HG03432 (cell line): Measurements from ENCODE around the gene ZNF106.
A peak's percentile ranks its signal among the peaks of the same experiment; 100 is the strongest.

Experiments used
- ATAC-seq: cut with Tn5 transposase; IDR thresholded peaks from one replicate; pipeline ENCODE4 v1.9.1; 2021; ENCODE audit warnings: mild to moderate bottlenecking, moderate library complexity; ENCODE audit not compliant: unreplicated experiment

ZNF106 gene

DNA sequence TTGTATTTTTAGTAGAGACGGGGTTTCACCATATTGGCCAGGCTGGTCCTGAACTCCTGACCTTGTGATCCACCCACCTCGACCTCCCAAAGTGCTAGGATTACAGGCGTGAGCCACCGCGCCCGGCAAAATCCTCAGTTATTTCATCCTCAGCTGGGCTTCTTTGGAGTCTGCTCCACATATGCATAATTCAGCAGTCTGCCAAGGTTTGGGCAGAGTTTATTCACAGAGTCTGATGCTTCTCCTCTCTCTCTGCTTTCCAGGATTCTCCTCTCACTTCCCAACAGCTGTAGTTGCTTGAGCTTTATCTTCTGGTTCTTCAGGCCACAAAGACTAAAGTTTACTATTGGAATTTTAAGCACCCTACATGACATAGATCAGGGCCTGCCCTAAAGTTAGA lies 8.2 kb downstream of the ZNF106 start:
- ATAC-seq: no peak

DNA sequence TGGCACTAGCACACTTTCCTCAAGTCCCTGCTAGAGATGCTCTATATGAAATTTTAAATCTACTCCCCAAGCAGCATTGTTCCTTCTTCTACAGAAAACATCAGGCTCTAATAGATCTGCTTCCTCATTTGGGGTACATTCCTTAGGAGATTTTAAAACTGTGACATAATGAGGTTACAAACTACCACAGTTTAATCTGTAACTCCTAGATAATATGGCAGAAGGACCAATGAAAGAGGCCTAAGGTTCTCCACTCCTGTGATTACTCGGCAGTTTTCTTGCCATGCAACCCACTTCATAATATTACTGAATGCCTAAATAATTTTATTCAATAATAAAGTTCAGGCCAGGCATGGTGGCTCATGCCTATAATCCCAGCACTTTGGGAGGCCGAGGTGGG lies 16.1 kb downstream of the ZNF106 start:
- ATAC-seq: no peak

DNA sequence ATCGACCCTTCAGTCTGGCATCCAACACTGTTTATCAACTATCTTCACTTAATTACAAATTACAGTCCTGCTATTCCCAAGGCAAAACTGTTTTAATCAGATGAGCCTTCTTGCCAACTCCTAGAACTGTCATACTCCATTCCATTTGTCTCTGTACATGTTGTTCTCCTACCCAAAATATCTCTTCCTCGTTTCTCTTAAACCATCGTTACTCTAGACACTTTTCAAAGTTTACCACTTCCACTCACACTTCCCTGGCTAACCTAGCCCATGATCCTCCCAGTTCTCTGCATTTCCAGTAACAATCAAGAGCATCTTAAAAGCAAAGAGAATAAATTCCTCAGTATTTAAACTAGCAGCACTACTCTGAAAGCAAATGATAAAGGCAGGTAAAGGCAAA lies 19.9 kb downstream of the ZNF106 start:
- no peak for ATAC-seq

DNA sequence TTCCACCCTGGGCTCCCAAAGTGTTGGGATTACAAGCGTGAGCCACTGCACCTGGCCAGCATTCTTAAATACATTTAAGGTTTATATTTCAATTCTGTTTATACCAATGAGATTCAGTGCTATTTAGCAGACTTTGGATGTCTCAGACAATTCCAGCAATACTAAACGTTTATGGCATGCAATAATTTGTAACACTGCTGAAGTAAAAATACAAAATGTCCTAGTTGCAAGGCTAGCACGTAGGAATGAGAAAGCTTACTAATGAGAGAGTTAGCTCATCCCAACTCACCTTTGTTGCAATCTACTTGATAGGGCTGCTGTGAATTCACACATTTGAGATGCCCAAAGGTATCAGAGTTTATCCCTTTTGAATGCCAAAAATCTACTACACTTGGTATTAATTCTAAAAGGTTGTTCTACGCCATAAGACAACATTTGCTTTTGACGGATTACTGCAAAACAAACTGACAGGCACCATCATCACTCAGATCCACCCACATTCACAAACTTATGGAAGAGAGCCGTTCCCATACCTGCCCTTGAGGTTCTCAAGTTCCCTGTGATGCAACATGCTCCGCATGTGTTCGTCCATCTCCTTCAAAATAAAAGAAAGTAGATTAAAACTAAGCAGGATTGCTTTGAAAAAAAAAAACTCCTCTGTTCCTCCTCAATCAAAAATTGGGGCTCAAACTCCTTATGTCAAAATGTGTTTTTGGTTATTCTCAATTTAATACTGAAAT lies 25.3 kb downstream of the ZNF106 start:
- ATAC-seq: no peak

DNA sequence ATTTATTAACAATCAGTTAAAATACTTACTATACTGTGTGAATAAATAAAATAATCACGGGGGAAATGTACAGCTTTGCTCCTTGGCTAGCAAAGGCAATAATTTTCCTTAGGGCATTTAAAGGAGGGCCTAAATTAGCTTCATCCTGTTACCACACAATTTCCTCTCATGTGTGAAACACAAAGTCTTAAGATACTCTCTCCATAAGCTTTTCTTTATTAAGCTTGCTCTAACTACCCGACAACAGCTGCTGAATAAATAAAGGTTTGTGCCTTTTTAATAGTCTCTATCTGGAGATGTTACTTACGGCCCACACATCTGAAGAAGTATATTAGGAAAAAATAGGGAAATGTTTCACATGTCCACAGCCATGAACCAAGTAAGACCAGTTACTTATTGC lies 29.7 kb downstream of the ZNF106 start:
- ATAC-seq: no peak

DNA sequence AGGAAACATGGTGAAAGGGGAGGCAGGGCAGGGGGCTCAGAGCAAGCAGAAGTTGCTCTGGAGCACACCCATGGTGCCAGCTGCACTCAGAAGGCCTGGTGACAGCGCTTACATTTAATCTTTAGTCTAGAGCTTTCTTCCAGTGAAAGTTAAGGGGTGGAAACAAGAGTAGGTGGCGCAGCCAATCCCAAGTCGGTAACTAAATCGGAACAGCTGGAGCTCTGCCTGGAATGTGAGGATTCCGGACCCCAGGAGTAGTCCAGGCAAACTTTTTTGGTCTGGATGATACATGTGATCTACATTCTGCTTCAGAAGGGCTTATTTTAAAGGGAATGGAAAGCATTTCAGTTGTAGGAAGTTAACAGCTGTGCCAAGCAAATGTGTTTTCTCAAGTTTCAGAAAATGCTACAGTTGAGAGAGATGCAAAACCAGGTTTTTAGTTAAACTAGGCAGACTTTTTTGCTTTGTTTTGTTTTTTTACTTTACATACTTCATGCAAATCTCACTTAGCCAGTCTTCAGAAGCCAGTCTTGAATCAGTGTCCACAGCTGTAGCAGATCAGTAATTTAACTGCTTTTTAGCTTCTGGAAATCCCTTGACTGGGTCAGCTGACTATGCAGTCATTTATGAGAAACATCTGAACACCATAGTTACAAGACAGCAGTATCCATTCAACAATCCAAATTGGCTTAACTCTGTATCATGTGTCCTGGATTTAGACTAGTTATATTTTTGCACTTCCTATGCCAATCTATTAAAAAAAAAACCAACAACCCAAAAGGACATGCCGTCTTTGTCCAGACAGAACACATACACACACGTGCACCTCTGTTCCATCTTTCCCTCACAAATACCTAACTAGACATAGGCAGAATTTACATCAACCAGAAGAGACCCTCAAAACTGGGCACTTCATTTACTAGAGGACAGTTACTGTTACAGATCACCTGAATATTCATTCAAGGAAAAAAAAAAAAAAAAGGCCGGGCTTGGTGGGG lies 33.2 kb downstream of the ZNF106 start:
- peak; percentile 82 for ATAC-seq

DNA sequence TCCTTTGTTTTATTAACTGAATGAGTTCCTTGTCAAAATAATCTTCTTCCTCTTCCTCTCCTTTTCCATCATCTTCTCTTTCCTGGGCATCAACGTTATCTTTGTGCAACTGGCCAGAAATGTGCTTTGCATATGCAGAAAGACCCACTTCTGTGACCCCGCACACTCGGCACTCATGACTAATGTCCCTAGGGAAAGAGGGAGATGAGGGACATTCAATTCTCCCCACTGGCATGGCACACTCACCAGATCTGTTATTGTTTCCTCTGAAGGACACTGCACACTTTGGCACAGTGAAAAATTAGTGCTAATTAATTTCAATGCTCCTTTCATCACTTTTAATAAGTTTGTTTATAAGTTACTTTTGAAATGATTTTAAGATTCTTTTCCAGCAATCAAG lies 34.0 kb downstream of the ZNF106 start:
- no peak for ATAC-seq

DNA sequence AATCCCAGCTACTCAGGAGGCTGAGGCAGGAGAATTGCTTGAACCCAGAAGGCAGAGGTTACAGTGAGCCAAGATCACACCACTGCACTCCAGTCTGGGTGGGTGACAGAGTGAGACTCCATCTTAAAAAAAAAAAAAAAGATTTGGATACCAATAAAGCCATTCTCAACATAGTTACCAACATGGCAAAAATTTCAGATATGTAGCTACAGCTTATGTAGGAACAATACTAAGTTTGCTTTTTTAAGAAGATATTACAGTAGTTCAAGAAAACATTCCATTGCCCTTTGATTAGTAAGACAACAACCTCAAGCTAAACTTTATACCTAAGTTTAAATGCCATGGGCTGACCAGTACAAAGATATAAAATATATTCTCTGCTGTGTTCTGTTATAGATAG lies 34.4 kb downstream of the ZNF106 start:
- no peak for ATAC-seq

DNA sequence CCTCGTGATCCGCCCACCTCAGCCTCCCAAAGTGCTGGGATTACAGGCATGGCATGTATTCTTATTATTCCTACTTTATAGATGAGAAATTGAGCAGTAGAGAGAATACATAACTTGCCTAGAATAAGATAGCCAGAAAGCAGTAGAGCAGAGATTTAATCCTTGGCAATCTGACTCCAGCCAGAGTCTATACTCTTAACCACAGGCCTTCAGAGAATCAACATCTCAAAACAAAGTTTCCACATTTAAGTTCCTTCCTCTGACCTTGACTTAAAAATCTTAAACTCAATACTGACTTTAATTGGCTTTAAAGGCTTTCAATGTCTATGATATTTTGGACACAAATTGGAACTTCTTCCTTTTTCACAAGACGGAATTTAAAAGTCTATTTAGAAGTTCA lies 37.1 kb downstream of the ZNF106 start:
- no peak for ATAC-seq

DNA sequence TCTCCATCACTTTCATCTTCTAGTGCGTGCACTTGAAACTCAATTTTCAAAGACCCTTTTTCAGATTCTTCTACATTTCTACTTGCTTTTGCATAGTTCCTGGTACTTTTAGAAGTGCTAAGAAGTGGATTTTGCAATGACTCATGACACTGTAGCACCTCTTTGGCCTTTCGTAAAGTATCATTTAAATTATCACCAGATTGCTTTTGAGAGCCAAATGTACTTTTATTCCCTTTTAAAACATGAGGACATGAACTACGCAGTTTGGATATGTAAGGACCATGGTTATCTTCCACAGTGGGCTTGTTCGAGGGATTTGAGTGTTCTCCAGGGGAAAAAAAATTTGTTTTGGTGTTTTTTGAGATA lies 40.5 kb downstream of the ZNF106 start:
- ATAC-seq: no peak

DNA sequence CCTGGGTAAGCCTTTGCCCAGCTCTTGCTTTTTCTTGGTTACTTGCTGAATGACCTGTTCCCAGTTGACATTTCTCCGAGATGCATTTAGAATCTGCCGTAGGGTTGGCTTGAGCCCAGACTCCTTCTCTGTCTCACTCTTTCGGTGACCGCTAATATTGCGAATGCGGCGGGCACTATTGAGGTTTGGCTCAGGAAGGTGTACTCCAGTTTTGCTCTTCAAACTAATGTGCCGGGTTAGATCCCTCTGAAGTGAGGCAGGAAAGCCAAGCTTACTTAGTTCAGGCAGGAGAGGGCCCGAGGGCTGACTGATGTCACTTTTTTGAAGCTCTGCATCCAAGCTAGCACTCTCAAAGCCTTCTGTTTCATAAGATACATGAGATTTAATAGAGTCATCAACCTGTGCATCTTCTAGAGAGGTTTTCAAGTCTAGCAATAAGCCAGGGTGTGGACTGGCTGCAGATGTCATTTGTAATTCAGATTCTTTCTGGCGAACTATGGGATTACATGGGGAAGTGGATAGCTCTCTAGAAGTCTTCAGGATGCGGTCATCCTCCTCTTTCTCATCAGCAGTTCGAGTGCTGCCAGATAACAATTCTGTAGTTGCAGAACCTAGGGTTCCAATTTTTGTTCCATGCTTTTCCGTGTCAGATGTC lies 41.0 kb downstream of the ZNF106 start:
- ATAC-seq: no peak

DNA sequence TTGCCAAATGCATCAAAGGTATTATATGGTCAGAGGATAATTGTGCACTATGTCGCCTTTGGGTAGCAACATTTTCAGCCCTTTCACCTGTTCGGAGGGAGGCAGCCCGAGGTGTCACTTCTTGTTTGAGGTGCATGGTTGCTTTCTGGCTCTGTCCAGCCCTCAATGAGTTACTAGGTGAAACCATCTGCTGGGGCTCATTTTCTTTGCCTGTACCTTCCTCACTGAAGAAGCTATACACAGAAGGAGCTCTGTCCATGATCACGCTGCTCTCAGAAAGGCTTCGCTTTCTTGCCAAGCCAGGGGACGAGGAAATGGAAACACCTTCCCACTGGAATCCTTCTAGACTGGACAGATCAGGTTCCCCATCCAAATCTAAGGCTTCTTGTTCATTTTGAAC lies 42.7 kb downstream of the ZNF106 start:
- no peak for ATAC-seq

DNA sequence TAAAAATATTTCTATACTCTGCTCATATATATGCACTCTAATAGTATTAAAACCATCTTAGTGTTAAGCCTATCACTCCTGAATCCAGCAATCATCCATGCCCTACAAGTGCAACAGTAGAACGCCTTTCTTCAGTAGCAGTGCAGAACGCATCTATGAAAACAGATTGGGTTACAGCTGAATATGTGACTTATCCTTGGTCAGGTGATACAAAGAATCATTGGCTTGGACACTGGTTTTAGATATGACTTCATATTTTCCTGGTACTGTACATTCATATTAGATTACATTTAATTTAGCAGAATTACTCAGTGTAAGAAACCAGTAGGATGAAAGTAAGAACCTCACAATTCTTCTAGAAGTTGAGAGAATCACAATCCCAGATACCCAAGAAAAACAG lies 43.3 kb downstream of the ZNF106 start:
- ATAC-seq: no peak

DNA sequence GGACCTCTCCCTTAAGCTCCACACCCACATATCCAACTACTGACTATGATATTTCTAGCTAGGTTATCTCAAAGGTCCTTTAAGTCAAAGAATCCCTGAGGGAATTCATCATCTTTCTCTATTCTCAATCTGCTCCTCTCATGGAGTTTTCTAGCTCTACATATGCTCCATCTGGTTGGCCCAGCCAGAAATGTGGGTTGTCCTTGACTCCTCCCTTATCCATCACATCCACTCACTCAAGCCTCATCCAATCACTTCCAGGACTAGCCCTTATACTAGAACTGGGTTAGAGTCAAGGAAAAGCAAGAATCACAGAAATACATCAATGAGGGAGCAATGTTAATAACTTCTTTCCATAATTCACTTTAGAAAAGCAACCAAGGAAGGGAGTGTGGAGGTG lies 45.4 kb downstream of the ZNF106 start:
- ATAC-seq: no peak

DNA sequence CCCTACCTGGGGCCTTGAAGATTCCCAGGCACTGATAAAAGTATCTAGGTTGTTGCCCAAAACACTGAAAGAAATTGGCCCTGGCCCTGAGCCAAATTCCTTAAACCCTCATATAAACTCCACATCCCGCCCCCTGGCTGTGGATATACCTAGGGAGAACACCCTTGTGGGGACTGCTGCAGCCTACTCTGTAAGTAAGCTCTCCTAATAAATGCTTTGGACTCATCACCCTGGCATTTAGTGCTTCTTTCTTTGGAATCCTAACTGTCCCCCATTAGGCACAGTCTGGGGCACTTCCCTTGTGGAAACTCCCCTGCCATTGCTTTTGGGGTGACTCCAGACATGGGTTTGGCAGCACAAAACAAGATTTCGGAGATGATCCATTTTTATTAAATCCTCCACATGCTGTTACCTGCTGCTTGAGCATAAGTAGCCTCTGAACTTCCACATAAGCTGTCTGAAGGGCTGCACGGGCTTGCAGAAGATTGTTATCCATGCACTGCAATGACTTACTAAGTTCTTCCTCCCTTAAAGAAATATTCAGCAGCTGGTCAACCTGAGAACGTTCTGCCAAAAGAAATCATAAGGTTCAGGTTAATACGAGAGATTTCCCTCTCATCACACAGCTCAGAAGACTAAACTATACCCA lies 46.4 kb downstream of the ZNF106 start:
- ATAC-seq: no peak

DNA sequence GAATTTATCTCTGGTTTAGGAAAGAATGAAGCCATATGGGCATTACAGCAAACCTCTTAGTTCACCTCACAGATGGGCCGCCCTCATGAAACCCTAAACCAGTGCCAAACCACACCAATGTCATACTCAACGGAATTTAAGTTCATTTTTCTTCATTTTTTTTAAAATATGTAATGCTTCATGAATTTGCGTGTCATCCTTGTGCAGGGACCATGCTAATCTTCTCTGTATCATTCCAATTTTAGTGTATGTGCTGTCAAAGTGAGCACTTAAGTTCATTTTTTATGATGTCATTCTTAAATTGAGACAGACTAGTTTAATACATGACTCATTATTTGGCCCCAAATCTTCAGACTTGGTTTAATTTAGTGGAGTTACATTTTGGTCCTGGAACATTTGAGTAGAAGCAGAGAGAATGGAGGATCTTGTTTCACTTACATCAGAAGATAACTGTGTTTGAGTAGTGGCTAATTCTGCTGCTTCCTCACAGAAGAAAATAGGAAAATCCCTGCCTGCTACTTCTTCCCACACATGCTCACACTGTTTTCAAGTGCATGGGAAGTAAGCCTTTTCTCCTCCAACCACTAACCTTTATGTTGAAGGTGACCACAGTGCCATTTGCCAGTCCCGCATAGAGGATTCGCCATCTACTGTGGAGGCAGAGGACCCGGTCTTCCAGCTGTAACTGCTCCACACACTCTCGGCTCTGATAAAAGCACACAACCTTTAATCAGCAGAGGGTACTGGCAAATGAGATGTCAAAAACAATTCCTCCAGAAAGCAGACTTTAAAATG lies 63.3 kb downstream of the ZNF106 start:
- ATAC-seq: no peak

DNA sequence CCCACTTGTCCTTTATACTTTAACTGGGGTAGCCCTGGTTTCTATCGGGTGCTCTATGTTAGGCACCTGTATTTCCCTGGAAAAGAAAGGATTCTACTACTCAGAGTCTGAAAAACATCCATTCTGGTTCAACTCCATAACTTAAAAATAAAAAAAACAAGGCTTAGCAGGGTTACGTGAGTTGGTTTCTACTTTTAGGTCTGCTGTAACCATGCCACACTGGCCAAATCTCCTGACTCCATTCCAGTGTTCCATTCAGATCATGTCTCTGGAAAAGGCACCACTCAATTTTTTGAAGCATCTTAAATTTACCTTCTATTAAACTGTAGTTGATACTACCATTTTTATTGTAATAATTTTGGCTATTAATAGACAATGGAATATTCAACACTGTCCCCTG lies 69.6 kb downstream of the ZNF106 start:
- no peak for ATAC-seq

DNA sequence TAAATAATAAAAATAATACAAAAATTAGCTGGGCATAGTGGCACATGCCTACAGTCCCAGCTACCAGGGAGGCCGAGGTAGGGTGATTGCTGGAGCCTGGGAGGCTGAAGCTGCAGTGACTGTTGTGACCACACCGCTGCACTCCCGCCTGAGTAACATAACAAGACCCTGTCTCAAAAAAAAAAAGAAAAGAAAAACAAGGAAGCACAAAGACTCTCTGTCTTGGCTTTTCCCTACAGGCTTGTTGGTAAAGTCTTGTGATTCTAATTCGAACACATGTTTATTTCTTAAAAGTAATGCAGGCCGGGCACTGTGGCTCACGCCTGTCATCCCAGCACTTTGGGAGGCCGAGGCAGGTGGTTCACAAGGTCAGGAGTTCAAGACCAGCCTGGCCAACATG lies 71.6 kb downstream of the ZNF106 start:
- ATAC-seq: no peak

DNA sequence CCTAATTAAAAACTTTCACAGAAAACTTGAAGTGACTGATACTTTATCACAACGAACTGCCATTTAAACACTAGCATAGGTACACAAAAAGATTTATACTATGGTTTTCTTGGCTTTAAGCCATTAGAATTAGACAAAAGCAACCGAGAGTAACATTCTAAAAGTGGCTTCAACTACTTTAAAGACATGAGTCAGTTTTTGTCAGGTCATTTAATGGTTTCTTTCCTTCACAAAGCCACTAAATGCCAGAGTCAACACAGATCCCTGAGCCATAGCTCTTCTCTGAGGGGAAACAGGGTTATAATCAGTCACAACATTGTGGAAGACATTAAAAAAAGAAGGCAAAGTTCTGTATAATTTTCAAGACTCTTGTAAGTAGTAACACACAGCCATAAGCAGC lies 77.0 kb downstream of the ZNF106 start:
- no peak for ATAC-seq

DNA sequence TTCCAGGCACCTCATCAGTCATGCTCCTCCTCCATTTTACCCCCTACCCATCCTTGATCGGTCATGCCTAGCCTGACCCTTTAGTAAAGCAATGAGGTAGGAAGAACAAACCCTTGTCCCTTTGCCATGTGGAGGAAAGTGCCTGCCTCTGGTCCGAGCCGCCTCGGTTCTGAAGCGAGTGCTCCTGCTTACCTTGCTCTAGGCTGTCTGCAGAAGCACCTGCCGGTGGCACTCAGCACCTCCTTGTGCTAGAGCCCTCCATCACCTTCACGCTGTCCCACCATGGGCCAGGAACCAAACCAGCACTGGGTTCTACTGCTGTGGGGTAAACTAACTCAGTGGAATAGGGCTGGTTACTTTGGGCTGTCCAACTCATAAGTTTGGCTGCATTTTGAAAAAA lies 79.1 kb downstream of the ZNF106 start:
- no peak for ATAC-seq
